Measurements from ENCODE around the gene DNAH14. TPM values are rescaled to one million over a fixed set of nuclear protein-coding genes. Genes with fewer than 3 reads are reported as not detected.

DNAH14 gene
- total RNA-seq, 1 experiment from 2014 or later: 39.7 TPM

DNA sequence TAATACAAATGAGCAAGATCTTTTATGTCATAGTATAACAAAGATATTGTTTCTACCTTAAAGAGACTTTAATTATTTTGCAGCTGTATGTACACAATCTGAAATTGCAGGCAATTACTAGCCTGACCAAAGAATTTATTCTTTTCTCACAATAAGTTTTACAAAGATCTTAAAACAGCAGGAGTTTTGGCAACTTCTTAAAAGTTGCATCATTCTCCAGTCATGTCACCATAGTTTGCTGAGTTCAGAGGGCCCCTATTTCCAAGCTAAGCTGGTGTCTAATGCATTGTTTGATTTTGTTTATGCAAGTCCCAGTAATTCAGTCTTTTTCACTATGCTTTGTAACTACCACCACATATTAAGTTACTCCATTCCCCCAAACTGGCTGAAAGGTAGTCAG is 114.8 kb downstream of the DNAH14 start:
- 0 out of 4 replicates have a peak, but pooled peaks cover 0 to under 1% of the 10 kb centered on the region in 2 experiments for H3K4me1 Mint-ChIP-seq
- H3T11ph ChIP-seq (ENCODE audit: low read length): no peak overlapping the region
- no peak overlapping the region for H3K18ac ChIP-seq (ENCODE audit: insufficient read length, low read depth, low read length)
- H2BK120ac ChIP-seq (ENCODE audit: low read depth, low read length, poor library complexity, severe bottlenecking): no peak overlapping the region
- no peak overlapping the region for H2BK5ac ChIP-seq (ENCODE audit: insufficient read length, low read length)
- H3K27ac Mint-ChIP-seq: no peak overlapping the region
- H3K9ac ChIP-seq (ENCODE audit: extremely low read depth, insufficient read length, low read length): no peak overlapping the region
- no peak overlapping the region for H3K14ac ChIP-seq (ENCODE audit: insufficient read depth, low read length)
- no peak overlapping the region for H3K4me2 ChIP-seq (ENCODE audit: insufficient read depth, insufficient read length, low read length)
- H4K91ac ChIP-seq (ENCODE audit: insufficient read length, low read depth, low read length): no peak overlapping the region
- no peak overlapping the region for H3K56ac ChIP-seq (ENCODE audit: insufficient read length, low read depth, low read length)
- H3K4me1 ChIP-seq (ENCODE audit: insufficient read depth, low read length): no peaks in the 10 kb centered on the region
- no peak overlapping the region for H3K4me3 Mint-ChIP-seq
- no peaks in the 10 kb centered on the region for H4K20me1 ChIP-seq (ENCODE audit: control insufficient read depth, insufficient read depth, insufficient read length)
- H2BK12ac ChIP-seq (ENCODE audit: insufficient read length, low read depth, low read length): no peak overlapping the region
- no peak overlapping the region for H3K27ac ChIP-seq (ENCODE audit: insufficient read length, low read depth, low read length)
- H3K9me3 ChIP-seq (ENCODE audit: control insufficient read depth, low read depth, low read length): no peaks in the 10 kb centered on the region
- H3K9me3 Mint-ChIP-seq: no peaks in the 10 kb centered on the region
- H3K23me2 ChIP-seq (ENCODE audit: insufficient read length, low read depth, low read length, poor library complexity, severe bottlenecking): no peaks in the 10 kb centered on the region
- no peak overlapping the region for H3K4ac ChIP-seq (ENCODE audit: low read depth, low read length)
- no peaks in the 10 kb centered on the region for H3K36me3 Mint-ChIP-seq (ENCODE audit: insufficient read depth in 1 of 3, low read depth in 3 of 3)
- H4K5ac ChIP-seq (ENCODE audit: insufficient read length, low read depth, low read length): no peak overlapping the region
- H2BK20ac ChIP-seq (ENCODE audit: low read depth, low read length, poor library complexity, severe bottlenecking): no peak overlapping the region
- no peak overlapping the region for H2AFZ ChIP-seq (ENCODE audit: low read length)
- H2BK15ac ChIP-seq (ENCODE audit: low read depth, low read length): no peak overlapping the region
- DNase-seq: no peak
- no peak for TF ChIP-seq CTCF (conservative IDR thresholded peaks at IDR 0.05)
- no peaks in the 10 kb centered on the region for H3K27me3 Mint-ChIP-seq (ENCODE audit: low read depth)
- H2AK5ac ChIP-seq (ENCODE audit: insufficient read length, low read length): no peak overlapping the region
- no peaks in the 10 kb centered on the region for H3K79me2 ChIP-seq (ENCODE audit: insufficient read depth, low read length)
- no peak overlapping the region for H3K23ac ChIP-seq (ENCODE audit: insufficient read length, low read depth, low read length)
- no peaks in the 10 kb centered on the region for H3K27me3 ChIP-seq (ENCODE audit: insufficient read depth, low read length)
- no peaks in the 10 kb centered on the region for H3K79me1 ChIP-seq (ENCODE audit: insufficient read depth, low read depth, low read length, poor library complexity, severe bottlenecking)
- no peak overlapping the region for H4K8ac ChIP-seq (replicated peaks; ENCODE audit: insufficient read length, low read depth, low read length)
